ENCODE measurements around the gene LRP4. TPM values are rescaled to one million over a fixed set of nuclear protein-coding genes. Genes with fewer than 3 reads are reported as not detected.

The LRP4 gene
- total RNA-seq, 1 donor from 2014 or later, result 24.5 TPM

DNA sequence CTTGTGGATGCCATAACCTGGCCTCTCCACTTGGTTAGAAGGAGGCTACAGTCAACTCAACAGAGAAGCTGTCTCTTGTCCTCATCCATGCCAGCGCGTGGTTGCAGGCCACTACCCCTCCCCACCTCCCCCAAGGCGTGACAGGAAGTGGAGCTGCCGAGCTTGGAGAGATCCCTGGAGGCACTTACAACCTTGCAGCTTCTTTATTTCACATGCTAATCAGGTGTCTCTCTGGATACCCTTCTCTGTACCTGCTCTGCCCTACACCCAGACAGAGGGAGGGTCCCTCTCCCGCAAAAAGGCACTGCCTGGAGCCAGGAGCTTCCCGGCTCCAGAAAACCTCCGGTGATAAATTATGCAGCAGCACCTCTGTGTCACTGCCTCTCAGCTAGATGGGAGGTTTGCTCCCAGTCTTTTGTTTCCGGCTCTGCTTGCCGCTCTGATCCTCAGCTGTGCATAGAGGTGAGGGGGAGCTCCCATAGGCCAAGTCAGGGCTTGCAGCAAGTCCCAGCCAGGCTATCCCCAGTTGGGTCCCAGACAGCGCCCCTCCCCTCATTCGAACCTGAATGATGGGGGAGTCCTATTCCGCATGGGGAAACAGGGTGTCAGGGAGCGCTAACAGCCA lies 5.7 kb downstream of the LRP4 start:
- Mint-ChIP-seq H3K27me3 (ENCODE audit: low read depth) (peaks cover 6% of the 10 kb centered on the region), H3K36me3 (ENCODE audit: low read depth) (no peaks in the 10 kb centered on the region), H3K4me1 (peaks cover 56% of the 10 kb centered on the region), H3K4me3 (peak overlapping the region; percentile 85), H3K9me3 (no peaks in the 10 kb centered on the region), H3K27ac (ENCODE audit: unreplicated experiment) (peak overlapping the region; percentile 74)
- peak; percentile 36 for DNase-seq (ENCODE audit: low read depth, low spot score)
- no peak for TF ChIP-seq CTCF (conservative IDR thresholded peaks at IDR 0.05)

DNA sequence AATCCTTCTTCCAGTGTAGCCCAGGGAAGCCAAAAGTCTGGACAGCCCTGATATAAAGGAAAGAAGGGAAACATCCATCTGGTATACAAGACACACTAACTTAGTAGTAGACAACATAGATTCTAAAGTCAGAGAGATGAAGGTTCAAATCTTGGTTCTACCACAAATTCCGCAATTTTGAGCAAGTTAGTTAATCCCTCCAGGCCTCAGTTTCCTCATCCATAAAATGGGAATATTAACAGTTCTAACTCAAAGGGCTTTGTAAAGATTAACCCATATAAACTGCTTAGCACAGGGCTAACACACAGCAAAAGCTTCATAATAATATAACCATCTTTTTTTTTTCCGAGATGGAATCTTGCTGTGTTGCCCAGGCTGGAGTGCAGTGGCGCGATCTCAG lies 10.7 kb downstream of the LRP4 start:
- Mint-ChIP-seq H3K4me3 (no peak overlapping the region), H3K9me3 (no peaks in the 10 kb centered on the region), H3K36me3 (ENCODE audit: low read depth) (no peaks in the 10 kb centered on the region), H3K27ac (ENCODE audit: unreplicated experiment) (no peak overlapping the region), H3K27me3 (ENCODE audit: low read depth) (no peaks in the 10 kb centered on the region), H3K4me1 (peaks cover 57% of the 10 kb centered on the region)
- DNase-seq (ENCODE audit: low read depth, low spot score), result no peak
- TF ChIP-seq CTCF (conservative IDR thresholded peaks at IDR 0.05), result no peak

- Mint-ChIP-seq H3K36me3 (ENCODE audit: low read depth) (no peaks in the 10 kb centered on the region), H3K27me3 (ENCODE audit: low read depth) (no peaks in the 10 kb centered on the region), H3K9me3 (no peaks in the 10 kb centered on the region), H3K27ac (ENCODE audit: unreplicated experiment) (peak overlapping the region; percentile 59), H3K4me3 (peak overlapping the region; percentile 4), H3K4me1 (peaks cover 50% of the 10 kb centered on the region)
- no peak for DNase-seq (ENCODE audit: low read depth, low spot score)
- TF ChIP-seq CTCF (conservative IDR thresholded peaks at IDR 0.05), result no peak
Observed at GRCh38 chr11:46906609-46907041, 11.7 kb downstream of the LRP4 start.

DNA sequence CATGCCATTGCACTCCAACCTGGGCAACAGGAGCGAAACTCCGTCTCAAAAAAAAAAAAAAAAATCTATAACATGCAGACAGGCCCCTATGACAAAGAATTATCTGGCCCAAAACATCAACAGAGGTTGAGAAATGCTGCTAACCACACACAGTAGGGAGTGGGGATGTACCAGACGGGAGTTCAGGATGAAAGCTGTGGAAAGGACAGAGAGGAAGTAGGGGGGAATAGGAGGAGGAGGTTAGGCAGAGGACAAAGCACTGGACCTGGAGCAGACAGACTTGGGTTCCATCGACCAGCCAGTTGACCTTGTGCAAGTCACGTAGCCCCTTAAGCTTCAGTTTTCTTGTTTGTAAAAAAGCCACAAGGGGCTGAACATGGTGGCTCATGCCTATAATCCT lies 12.5 kb downstream of the LRP4 start:
- H3K4me1 Mint-ChIP-seq, result peaks cover 50% of the 10 kb centered on the region
- no peak overlapping the region for H3K27ac Mint-ChIP-seq (ENCODE audit: unreplicated experiment)
- no peak overlapping the region for H3K4me3 Mint-ChIP-seq
- no peaks in the 10 kb centered on the region for H3K9me3 Mint-ChIP-seq
- H3K36me3 Mint-ChIP-seq (ENCODE audit: low read depth), result no peaks in the 10 kb centered on the region
- no peak for TF ChIP-seq CTCF (conservative IDR thresholded peaks at IDR 0.05)
- no peak for DNase-seq (ENCODE audit: low read depth, low spot score)
- H3K27me3 Mint-ChIP-seq (ENCODE audit: low read depth), result no peaks in the 10 kb centered on the region

DNA sequence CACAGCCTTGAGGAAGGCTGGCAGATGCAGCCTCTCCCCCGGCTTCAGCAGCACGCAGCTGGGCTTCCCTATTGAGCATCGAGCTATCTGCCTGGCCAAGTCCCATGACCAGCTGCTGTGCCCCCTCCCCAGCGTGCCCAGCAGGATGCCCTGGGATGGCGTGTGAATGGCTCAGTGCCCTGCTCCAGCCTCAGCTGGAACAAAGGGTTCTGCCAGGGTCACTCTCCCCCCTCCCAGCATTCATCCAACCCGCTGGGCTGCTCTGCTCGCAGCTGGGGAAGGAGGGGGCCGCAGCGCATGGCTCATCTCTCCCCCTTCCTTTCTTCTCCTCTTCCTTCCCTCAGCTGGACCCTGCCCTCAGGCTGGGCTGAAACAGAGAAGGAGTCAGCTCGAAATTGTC lies 14.5 kb downstream of the LRP4 start:
- DNase-seq (ENCODE audit: low read depth, low spot score), result no peak
- Mint-ChIP-seq H3K36me3 (ENCODE audit: low read depth) (no peaks in the 10 kb centered on the region), H3K4me3 (no peak overlapping the region), H3K9me3 (no peaks in the 10 kb centered on the region), H3K27me3 (ENCODE audit: low read depth) (no peaks in the 10 kb centered on the region), H3K4me1 (peaks cover 42% of the 10 kb centered on the region), H3K27ac (ENCODE audit: unreplicated experiment) (no peak overlapping the region)
- no peak for TF ChIP-seq CTCF (conservative IDR thresholded peaks at IDR 0.05)
